HEK293T (cell line): Measurements from ENCODE around the gene DRAP1.

ENCODE experiments used
- ARNT ChIP-seq: fragments of 450-650 bp; IDR thresholded peaks from 2 replicates; pipeline ENCODE4 v1.6.1; 2017; ENCODE audit warnings: mild to moderate bottlenecking
- BHLHE40 ChIP-seq: fragments of 450-650 bp; IDR thresholded peaks from 2 replicates; pipeline ENCODE4 v1.6.1; 2016; ENCODE audit warnings: mild to moderate bottlenecking, moderate library complexity, borderline replicate concordance
- CTBP1 ChIP-seq: fragments of 450-650 bp; IDR thresholded peaks from 2 replicates; pipeline ENCODE4 v1.6.1; 2016; ENCODE audit warnings: borderline replicate concordance
- ELF4 ChIP-seq: fragments of 450-650 bp; IDR thresholded peaks from 2 replicates; pipeline ENCODE4 v1.6.1; 2017; ENCODE audit warnings: antibody characterized with exemption
- FOXA1 ChIP-seq: fragments of 450-650 bp; IDR thresholded peaks from 2 replicates; pipeline ENCODE4 v1.6.1; 2016; ENCODE audit warnings: mild to moderate bottlenecking
- FOXM1 ChIP-seq: fragments of 450-650 bp; IDR thresholded peaks from 2 replicates; pipeline ENCODE4 v1.6.1; 2017; ENCODE audit warnings: mild to moderate bottlenecking, borderline replicate concordance
- HDGF ChIP-seq: fragments of 450-650 bp; IDR thresholded peaks from 2 replicates; pipeline ENCODE4 v1.6.1; 2017; ENCODE audit warnings: antibody characterized with exemption, borderline replicate concordance
- L3MBTL2 ChIP-seq: fragments of 450-650 bp; conservative IDR thresholded peaks from 2 replicates; pipeline ENCODE4 v1.6.1; 2016; ENCODE audit warnings: mild to moderate bottlenecking
- LEF1 ChIP-seq: fragments of 450-650 bp; IDR thresholded peaks from 2 replicates; pipeline ENCODE4 v1.6.1; 2017; ENCODE audit warnings: mild to moderate bottlenecking, borderline replicate concordance
- NFRKB ChIP-seq: fragments of 450-650 bp; IDR thresholded peaks from 2 replicates; pipeline ENCODE4 v1.6.1; 2016; ENCODE audit warnings: mild to moderate bottlenecking, moderate library complexity
- SP1 ChIP-seq: fragments of 450-650 bp; IDR thresholded peaks from 2 replicates; pipeline ENCODE4 v1.6.1; 2017
- SUZ12 ChIP-seq: fragments of 450-650 bp; IDR thresholded peaks from 2 replicates; pipeline ENCODE4 v1.6.1; 2016; ENCODE audit warnings: mild to moderate bottlenecking
- TARDBP ChIP-seq: fragments of 450-650 bp; IDR thresholded peaks from 2 replicates; pipeline ENCODE4 v1.6.1; 2016
- TF ChIP-seq, protein P1 (sequence below): fragments of 450-650 bp; IDR thresholded peaks from 2 replicates; pipeline ENCODE4 v1.6.1; 2016

DNA sequence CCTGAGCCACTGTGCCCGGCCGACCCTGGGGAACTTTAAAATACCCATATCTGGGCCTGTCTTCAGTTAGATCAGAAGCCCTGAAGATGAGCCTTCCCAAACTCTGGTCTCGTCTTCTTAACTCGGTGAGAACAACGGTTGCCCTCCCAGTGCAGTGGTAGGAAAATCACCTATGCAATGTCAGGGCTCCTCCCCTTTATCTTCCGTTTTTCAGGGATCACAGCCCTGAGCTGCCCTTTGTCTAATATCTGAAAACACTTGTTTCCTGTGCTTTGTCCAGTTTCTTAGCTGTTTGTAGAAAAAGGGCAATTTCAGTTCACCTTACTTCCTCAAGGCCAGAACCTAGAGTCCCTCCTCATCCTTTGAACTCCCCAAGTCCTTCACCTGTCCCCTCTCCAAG lies 9.4 kb downstream of the DRAP1 start:
- no peak for TF ChIP-seq ARNT
- TF ChIP-seq LEF1 = no peak
- TF ChIP-seq SP1 = no peak
- no peak for TF ChIP-seq FOXA1
- TF ChIP-seq TARDBP = no peak
- no peak for TF ChIP-seq BHLHE40
- TF ChIP-seq CTBP1 = no peak
- no peak for TF ChIP-seq FOXM1
- no peak for TF ChIP-seq L3MBTL2
- no peak for TF ChIP-seq SUZ12
- no peak for TF ChIP-seq ELF4
- TF ChIP-seq HDGF = no peak
- TF ChIP-seq, protein P1, sequence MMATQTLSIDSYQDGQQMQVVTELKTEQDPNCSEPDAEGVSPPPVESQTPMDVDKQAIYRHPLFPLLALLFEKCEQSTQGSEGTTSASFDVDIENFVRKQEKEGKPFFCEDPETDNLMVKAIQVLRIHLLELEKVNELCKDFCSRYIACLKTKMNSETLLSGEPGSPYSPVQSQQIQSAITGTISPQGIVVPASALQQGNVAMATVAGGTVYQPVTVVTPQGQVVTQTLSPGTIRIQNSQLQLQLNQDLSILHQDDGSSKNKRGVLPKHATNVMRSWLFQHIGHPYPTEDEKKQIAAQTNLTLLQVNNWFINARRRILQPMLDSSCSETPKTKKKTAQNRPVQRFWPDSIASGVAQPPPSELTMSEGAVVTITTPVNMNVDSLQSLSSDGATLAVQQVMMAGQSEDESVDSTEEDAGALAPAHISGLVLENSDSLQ = no peak
- no peak for TF ChIP-seq NFRKB
